NCI-H2196 treated with DMSO at 0.1 percent for 48 hours (cell line): ENCODE results near the gene NAA35.
"Not testable (repeated sequence)": the region's sequence is repeated elsewhere in the genome, so short reads cannot be mapped to it uniquely, and the experiment has no call there.

Experiments used
- DNase-seq: peaks from one replicate; lab custom pipeline; 2025; ENCODE audit not compliant: unreplicated experiment; lab: John Stamatoyannopoulos, UW

NAA35 gene

GRCh38 chr9:85943757-85944430 lies 2.9 kb downstream of the NAA35 start:
- DNase-seq = no peak

DNA sequence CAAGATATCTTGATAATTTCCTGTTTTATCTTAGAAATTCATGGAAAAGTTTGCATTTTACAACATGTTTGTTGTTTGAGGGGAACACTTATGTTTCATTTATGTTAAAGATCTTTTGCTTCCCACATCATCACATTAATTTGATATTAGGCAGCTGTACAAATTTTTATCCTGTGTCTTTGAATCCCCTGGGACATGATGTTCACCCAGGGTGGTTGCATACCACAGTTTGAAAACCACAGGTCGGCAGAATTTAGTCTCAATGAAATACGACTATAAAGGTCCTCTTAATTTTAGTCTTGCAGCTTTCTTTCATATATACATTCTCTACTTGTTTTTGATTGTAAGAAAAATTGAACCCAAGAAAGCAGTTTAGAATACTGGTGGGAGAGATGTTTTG lies 3.7 kb downstream of the NAA35 start:
- no peak for DNase-seq

GRCh38 chr9:85949586-85950335 lies 8.8 kb downstream of the NAA35 start:
- DNase-seq = no peak

DNA sequence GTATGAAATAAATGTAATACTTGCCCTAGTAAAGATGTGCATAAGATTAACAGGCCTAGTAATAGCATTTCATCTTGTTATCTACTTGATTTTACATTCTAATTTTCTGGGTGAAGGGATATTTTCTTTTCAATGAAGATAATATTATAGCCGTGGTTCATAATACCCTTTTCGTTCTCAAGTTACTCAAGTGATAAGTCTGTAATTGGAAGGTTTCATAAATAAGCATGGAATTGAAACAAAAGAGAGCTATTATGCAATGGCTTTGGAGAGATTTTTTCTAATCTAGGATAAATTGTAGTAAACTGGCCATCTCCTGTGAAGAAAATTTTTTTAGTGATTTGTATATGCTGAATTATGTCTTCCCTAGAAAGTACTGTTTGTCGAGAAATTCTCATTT lies 19.0 kb downstream of the NAA35 start:
- DNase-seq = no peak

DNA sequence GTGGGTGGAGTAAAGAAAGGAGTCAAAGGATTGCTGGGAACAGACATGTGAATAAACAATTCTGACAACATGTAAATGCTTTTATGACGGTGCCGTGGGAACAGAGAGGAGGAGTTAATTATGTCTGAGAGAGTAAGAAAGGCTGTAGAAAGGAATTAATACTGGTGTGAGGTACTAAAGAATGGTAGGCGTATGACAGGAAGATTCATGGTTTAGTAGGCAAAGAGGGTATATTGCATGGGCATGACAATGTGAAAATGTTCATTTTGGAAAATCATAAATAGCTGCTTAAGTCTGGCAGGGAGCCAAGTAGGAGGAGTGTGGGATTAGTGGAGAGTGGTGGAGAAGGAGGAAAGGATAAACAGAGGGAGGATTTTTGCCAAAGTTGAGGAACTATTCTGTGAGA lies 19.7 kb downstream of the NAA35 start:
- DNase-seq = no peak

GRCh38 chr9:85964526-85964925 lies 23.6 kb downstream of the NAA35 start:
- DNase-seq = no peak

- DNase-seq = no peak
Measured at GRCh38 chr9:85964949-85965348, 24.0 kb downstream of the NAA35 start.

DNA sequence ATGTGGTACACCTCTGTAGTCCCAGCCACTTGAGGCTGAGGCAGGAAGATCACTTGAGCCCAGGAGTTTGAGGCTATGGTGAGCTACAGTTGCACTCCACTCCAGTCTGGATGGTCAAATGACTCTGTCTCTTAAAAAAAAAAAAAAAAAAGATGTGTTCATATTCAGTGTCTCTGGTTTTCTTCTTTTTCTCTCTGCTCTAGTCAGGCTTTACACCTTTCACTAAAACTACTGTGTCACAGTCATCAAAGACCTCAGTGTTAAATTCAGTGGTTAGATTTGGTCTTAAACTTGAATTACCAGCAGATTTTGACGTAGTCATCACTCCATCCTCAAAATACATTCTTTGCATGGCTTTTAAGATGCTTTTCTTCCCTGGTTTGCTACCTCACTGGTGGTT lies 28.8 kb downstream of the NAA35 start:
- no peak for DNase-seq

GRCh38 chr9:85971731-85972130 lies 30.8 kb downstream of the NAA35 start:
- DNase-seq = no peak

- no peak for DNase-seq
Measured at GRCh38 chr9:85973238-85973637, 32.3 kb downstream of the NAA35 start.

DNA sequence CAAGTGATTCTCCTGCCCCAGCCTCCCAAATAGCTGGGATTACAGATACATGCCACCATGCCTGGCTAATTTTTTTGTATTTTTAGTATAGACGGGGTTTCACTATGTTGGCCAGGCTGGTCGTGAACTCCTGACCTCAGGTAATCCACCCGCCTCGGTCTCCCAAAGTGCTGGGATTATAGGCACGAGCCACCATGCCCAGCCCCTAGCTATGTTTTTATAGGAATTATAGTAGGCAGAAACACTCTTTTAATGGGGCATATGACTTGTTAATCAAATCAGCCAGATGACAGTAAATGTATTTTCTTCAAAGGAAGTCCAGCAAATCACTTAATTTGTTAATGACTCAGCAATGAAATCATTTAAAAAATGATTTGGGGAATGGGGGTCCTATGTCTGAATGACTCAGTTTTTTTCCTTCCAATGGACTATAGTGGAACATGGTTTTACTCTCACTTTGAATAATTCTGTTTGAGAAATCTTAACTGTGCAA lies 33.2 kb downstream of the NAA35 start:
- DNase-seq = not testable (repeated sequence)

DNA sequence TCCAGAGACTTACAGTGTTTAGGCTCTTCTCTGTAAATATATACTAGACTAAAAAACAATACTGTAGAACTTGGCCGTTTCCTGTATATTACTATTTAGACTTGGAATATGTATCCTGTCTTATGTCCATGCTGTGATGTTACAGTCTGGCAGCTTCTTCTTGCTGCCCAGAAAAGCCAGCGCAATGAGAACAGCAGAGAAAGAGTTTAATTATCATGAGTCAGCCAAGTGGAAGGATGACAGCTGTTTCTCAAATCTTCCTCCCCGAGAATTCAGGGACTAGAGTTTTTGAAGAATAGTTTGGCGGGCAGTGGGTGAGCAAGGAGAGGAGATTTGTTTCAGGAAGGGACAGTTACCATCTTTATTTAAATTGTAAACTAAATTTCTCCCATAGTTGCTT lies 37.5 kb downstream of the NAA35 start:
- DNase-seq = no peak

DNA sequence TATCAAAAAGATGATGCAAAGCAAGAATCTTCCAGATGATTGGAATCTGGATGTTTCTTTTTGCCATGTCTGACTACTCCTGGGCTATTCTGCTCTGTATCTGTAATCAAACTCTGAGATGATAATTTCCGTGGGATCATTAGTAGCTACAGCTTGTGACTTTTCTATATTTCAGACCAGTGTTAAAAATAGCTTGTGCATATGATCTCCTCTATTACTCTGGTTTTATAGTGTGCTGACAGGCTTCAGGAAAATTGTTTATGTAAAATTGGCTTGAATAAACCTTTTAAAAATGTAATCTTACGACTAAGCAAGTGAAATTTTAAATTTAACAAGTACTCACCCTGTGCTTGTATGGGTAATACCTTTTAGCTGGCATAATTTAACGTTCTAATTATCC lies 40.4 kb downstream of the NAA35 start:
- no peak for DNase-seq

- no peak for DNase-seq
Measured at GRCh38 chr9:85984457-85984856, 43.5 kb downstream of the NAA35 start.

DNA sequence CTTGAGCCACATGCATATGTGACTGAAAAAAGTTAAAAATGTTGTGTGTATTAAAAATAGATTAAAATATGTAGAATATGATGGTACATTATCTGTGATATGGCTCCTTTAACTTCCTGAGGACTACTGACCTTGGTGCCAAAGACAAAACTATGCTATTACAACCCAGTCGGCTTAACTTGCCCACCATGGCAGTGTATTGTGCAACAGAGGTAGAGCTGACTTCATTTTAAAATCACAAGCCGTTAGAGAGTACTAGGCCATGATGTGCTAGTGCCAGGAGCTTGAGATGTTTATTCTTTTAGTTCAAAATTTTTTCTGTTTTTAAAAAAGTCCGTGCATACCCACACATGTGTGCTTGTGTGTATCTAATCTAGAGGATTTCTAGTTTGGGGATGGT lies 46.3 kb downstream of the NAA35 start:
- DNase-seq = no peak

DNA sequence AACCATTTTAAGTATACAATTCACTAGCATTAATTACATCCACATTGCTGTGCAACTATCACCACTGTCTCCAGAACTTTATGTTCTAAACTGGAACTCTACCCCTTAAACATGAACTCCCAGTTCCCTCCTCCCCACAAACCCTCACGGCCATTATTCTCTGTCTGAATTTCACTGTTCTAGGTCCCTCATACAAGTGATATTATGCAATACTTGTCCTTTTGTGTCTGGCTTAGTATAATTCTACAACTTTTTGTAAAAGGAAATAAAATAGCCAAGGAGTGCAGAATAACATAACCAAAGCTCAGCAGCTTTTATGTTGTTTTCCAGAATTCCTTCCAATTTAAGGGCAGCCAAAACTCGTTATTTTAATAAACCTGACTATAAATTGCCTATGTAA lies 53.2 kb downstream of the NAA35 start:
- no peak for DNase-seq

GRCh38 chr9:85995097-85995496 lies 54.2 kb downstream of the NAA35 start:
- no peak for DNase-seq

DNA sequence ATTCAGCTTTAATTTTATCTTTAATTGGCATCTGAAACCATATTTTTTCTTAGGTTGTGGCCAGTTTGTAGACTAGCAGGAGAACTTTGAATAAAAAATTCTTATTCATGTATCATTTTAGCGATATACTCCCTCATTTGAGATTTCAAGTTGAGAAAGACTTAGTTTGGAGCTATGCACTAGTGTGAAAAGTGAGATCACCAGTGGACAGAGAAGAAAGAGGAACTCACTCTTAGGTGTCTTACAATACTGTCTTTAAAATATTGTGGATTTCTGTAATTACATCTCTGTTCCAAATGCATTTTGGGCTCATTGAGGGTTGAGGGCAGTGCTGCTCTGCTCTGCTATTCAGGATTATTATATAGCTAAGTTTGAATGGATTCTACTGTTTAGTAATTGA lies 54.7 kb downstream of the NAA35 start:
- DNase-seq = no peak

DNA sequence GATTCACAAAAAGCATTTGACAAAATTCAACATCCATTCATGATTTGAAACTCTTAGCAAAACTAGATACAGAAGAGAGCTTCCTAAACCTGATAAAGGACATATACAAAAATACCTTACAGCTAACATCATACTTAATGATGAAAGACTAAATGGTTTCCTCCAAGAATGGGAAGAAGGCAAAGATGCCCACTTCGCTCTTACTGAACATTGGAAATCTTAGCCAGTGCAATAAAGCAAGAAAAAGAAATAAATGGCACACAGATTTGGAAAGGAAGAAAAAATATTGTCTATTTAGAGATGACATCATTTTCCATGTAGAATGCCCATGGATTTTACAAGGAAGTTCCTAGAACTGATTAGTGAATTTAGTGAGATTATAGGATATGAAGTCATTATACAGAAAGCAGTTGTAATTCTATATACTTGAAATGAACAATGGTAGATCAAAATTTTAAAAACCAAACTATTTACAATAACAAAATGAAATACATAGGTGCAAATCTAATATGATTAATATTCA lies 64.4 kb downstream of the NAA35 start:
- DNase-seq = no peak

GRCh38 chr9:86009133-86009532 lies 68.2 kb downstream of the NAA35 start:
- DNase-seq = no peak

DNA sequence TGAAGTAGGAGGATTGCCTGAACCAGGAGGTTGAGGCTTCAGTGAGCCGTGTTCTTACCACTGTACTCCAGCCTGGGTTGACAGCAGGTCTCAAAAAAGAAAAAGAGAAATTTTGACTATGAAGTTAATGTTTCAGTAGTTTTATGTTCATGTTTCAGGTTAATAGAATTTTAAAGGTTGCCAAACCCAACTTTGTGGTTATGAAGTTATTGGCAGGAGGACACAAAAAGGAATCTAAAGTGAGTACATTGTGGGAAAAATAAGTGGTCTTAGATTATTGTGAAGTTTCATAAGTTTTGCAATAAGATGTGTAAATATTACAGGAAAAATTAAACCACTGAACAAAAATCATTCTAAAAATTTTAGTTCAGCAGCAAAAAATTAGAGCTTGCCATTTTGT lies 79.8 kb downstream of the NAA35 start:
- DNase-seq = no peak

GRCh38 chr9:86021166-86021565 lies 80.2 kb downstream of the NAA35 start:
- no peak for DNase-seq
